GM12801 (cell line): Measurements from ENCODE around the gene DLX6.

ENCODE experiments used
- CTCF ChIP-seq: IDR thresholded peaks from one replicate; pipeline ENCODE4 v1.5.1; 2011; ENCODE audit warnings: control low read depth; ENCODE audit not compliant: insufficient read length; ENCODE audit errors: extremely low read depth

DLX6 gene

DNA sequence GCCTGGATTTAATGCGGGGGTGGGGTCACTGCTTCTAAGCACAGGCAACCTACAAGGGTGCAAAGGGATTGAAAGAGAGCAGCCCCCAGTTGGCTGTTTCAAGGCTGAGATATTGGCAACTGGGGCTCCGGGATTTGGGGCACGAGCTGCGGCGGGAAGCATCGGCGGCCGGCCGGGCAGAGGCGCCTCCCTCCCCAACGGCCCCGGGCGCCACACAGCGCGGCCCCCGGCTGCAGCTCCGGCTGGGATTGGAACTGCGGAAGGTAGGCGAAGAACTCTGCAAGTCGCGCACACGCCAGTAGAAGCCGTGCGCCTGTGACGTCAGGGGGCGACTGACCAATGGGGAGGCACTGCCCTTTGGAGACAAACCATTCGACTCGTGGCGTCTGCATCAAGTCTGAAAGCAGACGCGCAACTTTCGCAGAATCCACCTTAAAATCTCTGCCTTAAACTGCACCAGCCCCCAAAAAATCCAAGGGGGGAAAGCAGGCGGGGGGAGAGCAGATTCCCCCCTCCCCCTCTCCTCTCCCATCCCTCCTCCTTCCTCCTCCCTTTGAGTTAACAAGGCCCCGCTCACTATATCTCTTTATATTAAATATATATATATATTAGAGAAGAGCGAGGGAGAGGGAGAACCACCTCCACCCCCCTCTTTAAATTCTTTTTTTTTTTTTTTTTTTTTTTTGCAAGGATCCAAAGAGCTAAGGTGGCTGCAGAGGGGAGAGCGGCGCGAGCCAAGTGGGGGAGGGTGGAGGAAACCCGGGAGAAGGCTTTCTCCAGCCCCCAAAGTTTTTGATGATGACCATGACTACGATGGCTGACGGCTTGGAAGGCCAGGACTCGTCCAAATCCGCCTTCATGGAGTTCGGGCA, at the start of gene DLX6:
Gene DLX6, plus strand, starts transcription at position 371 of the 872 bp plus-strand sequence. Its CDS starts 425 bp downstream, at position 796.
- no peak for TF ChIP-seq CTCF

DNA sequence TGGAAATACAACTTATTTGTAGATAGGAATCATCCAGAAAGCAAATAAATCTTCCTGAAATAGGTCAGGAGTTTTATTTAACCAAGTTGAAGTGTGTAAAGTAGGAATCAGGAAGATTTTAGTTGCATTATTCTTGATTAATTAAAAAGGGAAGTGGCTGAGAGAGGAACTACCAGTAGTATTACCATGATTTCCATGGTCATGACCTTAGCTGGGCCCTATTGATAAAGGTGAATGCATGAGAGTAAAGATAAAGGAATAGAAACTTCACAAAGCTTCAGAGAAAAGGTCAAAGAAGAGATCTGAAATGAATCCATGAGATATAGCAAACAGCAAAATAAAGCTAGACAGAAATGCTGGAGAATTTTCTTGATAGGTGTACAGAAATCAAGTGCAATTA, 46.2 kb upstream of the DLX6 start:
- no peak for TF ChIP-seq CTCF

DNA sequence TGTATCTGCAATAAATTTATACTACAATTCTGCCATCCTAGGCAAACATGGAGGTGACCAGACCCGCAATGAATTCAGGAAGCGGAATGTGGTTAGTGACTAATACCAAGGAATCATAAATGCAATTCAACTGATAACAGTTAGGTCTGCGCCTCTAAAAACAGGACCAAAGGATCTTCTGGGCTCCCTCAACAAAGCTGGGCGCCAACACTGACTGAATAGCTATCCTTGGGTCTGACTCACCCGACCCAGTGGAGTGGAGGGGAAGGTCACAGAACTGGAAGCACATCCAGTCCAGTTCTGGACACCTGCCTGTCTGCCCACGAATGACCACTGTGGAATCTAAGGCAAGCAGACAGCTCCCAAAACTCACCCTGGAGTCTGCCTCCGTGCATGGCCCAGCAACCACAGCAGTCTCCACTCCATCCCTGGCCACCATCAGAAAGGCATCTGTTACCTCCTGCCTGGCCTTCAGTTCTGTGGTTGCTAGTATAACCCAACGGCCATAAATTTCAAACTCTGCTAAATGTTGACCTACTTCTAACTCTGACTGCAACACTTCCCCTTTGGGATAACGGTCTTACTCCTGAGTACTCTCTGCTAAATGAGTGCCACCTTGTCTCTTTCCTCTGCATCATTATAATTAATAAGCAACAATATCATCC, 43.0 kb upstream of the DLX6 start:
- TF ChIP-seq CTCF, result no peak

GRCh38 chr7:96968981-96969380, 36.4 kb upstream of the DLX6 start:
- TF ChIP-seq CTCF, result no peak

DNA sequence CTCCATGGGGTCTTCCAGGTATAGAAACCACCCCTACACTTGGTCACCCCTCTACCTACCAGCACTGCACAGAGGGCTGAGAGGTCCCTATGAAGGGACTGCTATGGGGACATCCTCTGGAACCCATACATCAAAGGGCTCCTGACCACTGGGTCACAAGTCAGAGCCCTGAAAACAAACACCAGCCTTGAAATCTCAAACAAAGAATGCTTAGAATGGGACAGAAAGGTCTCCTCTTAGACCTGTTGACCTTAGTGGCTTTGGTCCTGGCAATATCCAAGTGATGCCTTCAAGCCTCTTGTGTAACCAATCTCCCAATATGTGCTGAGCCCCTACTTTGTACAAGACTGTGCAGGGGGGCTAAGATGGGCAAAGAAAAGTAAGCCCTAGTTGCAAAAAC, 34.6 kb upstream of the DLX6 start:
- no peak for TF ChIP-seq CTCF

DNA sequence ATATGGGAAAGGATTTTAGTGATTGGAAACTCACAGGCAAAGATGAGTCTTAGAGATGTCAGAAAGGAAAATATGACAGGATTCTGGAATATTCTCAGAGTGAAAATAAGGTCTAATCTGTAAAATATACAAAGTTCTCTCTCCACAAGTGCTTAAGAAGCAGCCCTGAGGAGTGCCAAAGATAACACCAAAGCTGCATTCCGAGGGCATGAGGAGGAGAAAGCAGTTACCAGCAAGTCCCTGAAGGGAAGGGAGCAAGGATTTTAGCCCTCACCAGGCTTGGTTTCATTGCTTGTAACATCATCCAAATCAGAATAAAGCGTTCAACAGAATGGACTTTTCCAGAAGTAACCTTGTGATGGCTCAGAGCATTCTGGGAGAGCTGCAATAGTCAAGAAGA, 31.4 kb upstream of the DLX6 start:
- TF ChIP-seq CTCF, result no peak

DNA sequence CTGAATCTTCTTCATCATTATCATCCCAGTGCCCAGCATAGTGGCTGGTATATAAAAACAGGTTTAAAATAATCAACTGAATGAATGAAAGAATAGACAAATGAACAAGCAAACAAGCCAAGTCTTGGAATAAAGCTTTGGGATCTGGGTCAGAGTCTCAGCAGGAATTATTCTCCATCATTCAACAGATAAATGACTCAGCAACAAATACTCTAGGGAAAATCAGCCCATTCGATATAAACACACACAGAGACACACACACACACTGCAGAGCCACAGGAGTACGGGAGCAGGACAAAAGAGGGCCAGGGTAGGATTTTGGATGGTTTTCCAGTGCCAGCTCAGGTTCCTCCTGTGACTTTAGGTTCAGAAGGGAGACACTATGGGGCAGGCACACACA, 29.2 kb upstream of the DLX6 start:
- no peak for TF ChIP-seq CTCF
